ENCODE data around the gene PERP.

DNA sequence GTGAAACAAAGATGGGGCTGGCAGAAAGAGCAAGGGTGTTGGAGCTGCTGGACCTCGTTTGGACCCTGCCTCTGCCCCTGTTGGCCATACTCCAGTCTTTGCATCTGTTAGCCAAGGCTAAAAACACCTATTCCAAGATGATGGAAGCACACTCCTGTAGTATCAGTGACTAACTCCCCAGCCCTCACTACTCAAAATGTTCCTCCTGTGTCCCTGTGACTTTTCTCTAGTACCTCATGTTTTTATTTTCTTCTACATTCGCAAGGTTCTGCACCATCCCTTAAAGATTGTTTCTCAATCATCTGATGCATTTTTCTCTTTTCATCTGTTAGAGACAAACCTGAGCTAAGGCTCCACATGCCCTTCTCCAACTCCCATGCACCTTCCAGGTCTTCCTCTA, 8.9 kb downstream of the PERP start:
- TF ChIP-seq, protein P1, sequence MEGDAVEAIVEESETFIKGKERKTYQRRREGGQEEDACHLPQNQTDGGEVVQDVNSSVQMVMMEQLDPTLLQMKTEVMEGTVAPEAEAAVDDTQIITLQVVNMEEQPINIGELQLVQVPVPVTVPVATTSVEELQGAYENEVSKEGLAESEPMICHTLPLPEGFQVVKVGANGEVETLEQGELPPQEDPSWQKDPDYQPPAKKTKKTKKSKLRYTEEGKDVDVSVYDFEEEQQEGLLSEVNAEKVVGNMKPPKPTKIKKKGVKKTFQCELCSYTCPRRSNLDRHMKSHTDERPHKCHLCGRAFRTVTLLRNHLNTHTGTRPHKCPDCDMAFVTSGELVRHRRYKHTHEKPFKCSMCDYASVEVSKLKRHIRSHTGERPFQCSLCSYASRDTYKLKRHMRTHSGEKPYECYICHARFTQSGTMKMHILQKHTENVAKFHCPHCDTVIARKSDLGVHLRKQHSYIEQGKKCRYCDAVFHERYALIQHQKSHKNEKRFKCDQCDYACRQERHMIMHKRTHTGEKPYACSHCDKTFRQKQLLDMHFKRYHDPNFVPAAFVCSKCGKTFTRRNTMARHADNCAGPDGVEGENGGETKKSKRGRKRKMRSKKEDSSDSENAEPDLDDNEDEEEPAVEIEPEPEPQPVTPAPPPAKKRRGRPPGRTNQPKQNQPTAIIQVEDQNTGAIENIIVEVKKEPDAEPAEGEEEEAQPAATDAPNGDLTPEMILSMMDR (IDR thresholded peaks at IDR 0.05), result no peak
- TF ChIP-seq POLR2AphosphoS5 (IDR thresholded peaks at IDR 0.05; ENCODE audit: low read depth, low read length), result no peak
- TF ChIP-seq, protein P2, sequence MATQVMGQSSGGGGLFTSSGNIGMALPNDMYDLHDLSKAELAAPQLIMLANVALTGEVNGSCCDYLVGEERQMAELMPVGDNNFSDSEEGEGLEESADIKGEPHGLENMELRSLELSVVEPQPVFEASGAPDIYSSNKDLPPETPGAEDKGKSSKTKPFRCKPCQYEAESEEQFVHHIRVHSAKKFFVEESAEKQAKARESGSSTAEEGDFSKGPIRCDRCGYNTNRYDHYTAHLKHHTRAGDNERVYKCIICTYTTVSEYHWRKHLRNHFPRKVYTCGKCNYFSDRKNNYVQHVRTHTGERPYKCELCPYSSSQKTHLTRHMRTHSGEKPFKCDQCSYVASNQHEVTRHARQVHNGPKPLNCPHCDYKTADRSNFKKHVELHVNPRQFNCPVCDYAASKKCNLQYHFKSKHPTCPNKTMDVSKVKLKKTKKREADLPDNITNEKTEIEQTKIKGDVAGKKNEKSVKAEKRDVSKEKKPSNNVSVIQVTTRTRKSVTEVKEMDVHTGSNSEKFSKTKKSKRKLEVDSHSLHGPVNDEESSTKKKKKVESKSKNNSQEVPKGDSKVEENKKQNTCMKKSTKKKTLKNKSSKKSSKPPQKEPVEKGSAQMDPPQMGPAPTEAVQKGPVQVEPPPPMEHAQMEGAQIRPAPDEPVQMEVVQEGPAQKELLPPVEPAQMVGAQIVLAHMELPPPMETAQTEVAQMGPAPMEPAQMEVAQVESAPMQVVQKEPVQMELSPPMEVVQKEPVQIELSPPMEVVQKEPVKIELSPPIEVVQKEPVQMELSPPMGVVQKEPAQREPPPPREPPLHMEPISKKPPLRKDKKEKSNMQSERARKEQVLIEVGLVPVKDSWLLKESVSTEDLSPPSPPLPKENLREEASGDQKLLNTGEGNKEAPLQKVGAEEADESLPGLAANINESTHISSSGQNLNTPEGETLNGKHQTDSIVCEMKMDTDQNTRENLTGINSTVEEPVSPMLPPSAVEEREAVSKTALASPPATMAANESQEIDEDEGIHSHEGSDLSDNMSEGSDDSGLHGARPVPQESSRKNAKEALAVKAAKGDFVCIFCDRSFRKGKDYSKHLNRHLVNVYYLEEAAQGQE (IDR thresholded peaks at IDR 0.05; ENCODE audit: insufficient read depth in 1 of 2, low read depth in 2 of 2, low read length in 1 of 2), result no peak
